NT2/D1 (cell line): ENCODE measurements around the gene MBP.

Experiments used
- SUZ12 ChIP-seq: IDR thresholded peaks from 2 replicates; pipeline ENCODE4 v1.6.1; 2011; ENCODE audit not compliant: insufficient read length, insufficient read depth; ENCODE audit errors: extremely low read depth
- YY1 ChIP-seq: IDR thresholded peaks from 2 replicates; pipeline ENCODE4 v1.6.1; 2011; ENCODE audit not compliant: insufficient read length, insufficient read depth

GRCh38 chr18:77131652-77132368 lies 773 bp downstream of the MBP start:
- TF ChIP-seq YY1 (no peak), SUZ12 (no peak)
